Measurements from ENCODE around the gene ZSCAN23. TPM values are rescaled to one million over a fixed set of nuclear protein-coding genes. Genes with fewer than 3 reads are reported as not detected.

Gene ZSCAN23
- total RNA-seq, 1 experiment from 2014 or later = 2.9 TPM

DNA sequence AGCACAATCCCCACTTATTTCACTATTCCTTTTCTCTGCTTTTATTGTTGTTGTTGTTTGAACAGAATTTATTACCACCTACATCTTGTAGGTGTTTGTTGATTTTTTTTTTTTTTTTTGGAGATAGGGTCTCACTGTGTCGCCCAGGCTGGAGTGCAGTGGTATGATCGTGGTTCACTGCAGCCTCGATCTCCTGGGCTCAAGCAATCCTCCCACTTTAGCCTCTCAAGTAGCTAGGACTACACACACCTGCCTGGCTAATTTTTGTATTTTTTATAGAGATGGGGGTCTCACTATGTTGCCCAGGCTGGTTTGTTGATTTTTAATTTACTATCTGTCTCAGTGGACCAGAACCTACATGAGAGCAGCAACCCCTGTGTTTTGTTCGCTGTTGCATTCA lies 47.4 kb downstream of the ZSCAN23 start:
- no peak for TF ChIP-seq CTCF (conservative IDR thresholded peaks at IDR 0.05)
- Histone ChIP-seq H3K23ac (ENCODE audit: insufficient read length, low read depth, low read length) (no peak overlapping the region), H3K14ac (ENCODE audit: insufficient read depth, low read length) (no peak overlapping the region), H3K4ac (ENCODE audit: low read depth, low read length) (no peak overlapping the region), H3T11ph (ENCODE audit: low read length) (no peak overlapping the region), H3K56ac (ENCODE audit: insufficient read length, low read depth, low read length) (no peak overlapping the region), H3K4me1 (ENCODE audit: insufficient read depth, low read length) (peaks cover 5% of the 10 kb centered on the region; the same call in 1 of the 2 replicates), H2BK15ac (ENCODE audit: low read depth, low read length) (no peak overlapping the region), H3K27ac (ENCODE audit: insufficient read length, low read depth, low read length) (no peak overlapping the region), H3K79me2 (ENCODE audit: insufficient read depth, low read length) (peaks cover 4% of the 10 kb centered on the region; the same call in 1 of the 2 replicates), H2BK20ac (ENCODE audit: low read depth, low read length, poor library complexity, severe bottlenecking) (no peak overlapping the region), H3K9ac (ENCODE audit: extremely low read depth, insufficient read length, low read length) (no peak overlapping the region), H4K5ac (ENCODE audit: insufficient read length, low read depth, low read length) (no peak overlapping the region), H3K27me3 (ENCODE audit: insufficient read depth, low read length) (no peaks in the 10 kb centered on the region), H4K91ac (ENCODE audit: insufficient read length, low read depth, low read length) (no peak overlapping the region), H2BK120ac (ENCODE audit: low read depth, low read length, poor library complexity, severe bottlenecking) (no peak overlapping the region), H4K8ac (replicated peaks; ENCODE audit: insufficient read length, low read depth, low read length) (no peak overlapping the region), H4K20me1 (ENCODE audit: control insufficient read depth, insufficient read depth, insufficient read length) (no peaks in the 10 kb centered on the region), H2BK12ac (ENCODE audit: insufficient read length, low read depth, low read length) (no peak overlapping the region), H2AK5ac (ENCODE audit: insufficient read length, low read length) (no peak overlapping the region), H3K79me1 (ENCODE audit: insufficient read depth, low read depth, low read length, poor library complexity, severe bottlenecking) (peaks cover 6% of the 10 kb centered on the region), H3K18ac (ENCODE audit: insufficient read length, low read depth, low read length) (no peak overlapping the region), H3K4me2 (ENCODE audit: insufficient read depth, insufficient read length, low read length) (no peak overlapping the region), H3K23me2 (ENCODE audit: insufficient read length, low read depth, low read length, poor library complexity, severe bottlenecking) (no peaks in the 10 kb centered on the region), H3K9me3 (ENCODE audit: control insufficient read depth, low read depth, low read length) (no peaks in the 10 kb centered on the region), H2AFZ (ENCODE audit: low read length) (no peak overlapping the region), H2BK5ac (ENCODE audit: insufficient read length, low read length) (no peak overlapping the region)
- H3K4me1 Mint-ChIP-seq = peaks cover 31 to 34% of the 10 kb centered on the region in 2 experiments
- no peak for DNase-seq
- no peak overlapping the region for H3K4me3 Mint-ChIP-seq
- H3K27me3 Mint-ChIP-seq (ENCODE audit: low read depth) = peaks cover 9% of the 10 kb centered on the region; the same call in 1 of the 2 replicates
- H3K27ac Mint-ChIP-seq = no peak overlapping the region
- H3K36me3 Mint-ChIP-seq (ENCODE audit: insufficient read depth in 1 of 3, low read depth in 3 of 3) = peaks cover 41 to 63% (median 58%) of the 10 kb centered on the region in 3 experiments; a peak in 6 of 7 replicates
- no peaks in the 10 kb centered on the region for H3K9me3 Mint-ChIP-seq
- no CpG with 5 or more reads among the region's 4 CpGs for WGBS (ENCODE audit: extremely low coverage, insufficient read length, low lambda C conversion rate)

Measured in H9 (cell line).